Renal cortex interstitium (tissue), 11 donors: ENCODE data around the gene MRPL27. TPM values are rescaled to one million over a fixed set of nuclear protein-coding genes. Genes with fewer than 3 reads are reported as not detected.
"Not testable (repeated sequence)": the region's sequence is repeated elsewhere in the genome, so short reads cannot be mapped to it uniquely, and the experiment has no call there.

Experiments
- DNase-seq, 11 donors: peaks; one replicate each; pipeline ENCODE4 v3.0.0-alpha.2; 2013; ENCODE audit warnings: low read depth in 9 of 11, low spot score in 4 of 11; ENCODE audit errors: extremely low read depth in 1 of 11
- polyA plus RNA-seq, 3 donors: library from polyadenylated mRNA; unstranded; fragments of 120-200 nt; gene quantifications; one replicate each; pipeline ENCODE4 v1.2.1, GENCODE V29; 2013; ENCODE audit not compliant: insufficient read length in 3 of 3

The MRPL27 gene
- polyA plus RNA-seq, 3 donors = 71.1 to 81.8 (median 74.9) TPM

DNA sequence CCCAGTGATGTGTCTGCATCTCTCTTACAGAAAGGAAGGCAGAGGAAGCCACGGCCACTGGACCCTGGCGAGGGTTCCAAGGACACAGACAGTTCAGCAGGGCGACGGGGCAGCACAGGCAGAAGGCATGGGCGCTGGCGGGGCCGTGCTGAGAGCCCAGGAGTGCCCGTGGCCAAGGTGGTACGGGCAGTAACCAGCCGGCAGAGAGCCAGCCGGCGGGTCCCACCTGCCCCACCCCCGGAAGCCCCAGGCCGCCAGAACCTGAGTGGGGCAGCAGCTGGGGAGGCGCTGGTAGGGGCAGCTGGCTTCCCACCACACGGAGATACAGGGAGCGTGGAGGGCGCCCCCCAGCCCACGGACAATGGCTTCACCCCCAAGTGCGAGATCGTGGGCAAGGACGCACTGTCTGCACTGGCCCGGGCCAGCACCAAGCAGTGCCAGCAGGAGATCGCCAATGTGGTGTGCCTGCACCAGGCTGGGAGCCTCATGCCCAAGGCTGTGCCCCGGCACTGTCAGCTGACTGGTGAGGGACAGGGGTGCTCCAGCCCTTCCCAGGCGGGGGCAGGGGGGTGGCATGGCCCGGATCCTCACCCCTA lies 19.3 kb downstream of the MRPL27 start:
- no peak for DNase-seq

DNA sequence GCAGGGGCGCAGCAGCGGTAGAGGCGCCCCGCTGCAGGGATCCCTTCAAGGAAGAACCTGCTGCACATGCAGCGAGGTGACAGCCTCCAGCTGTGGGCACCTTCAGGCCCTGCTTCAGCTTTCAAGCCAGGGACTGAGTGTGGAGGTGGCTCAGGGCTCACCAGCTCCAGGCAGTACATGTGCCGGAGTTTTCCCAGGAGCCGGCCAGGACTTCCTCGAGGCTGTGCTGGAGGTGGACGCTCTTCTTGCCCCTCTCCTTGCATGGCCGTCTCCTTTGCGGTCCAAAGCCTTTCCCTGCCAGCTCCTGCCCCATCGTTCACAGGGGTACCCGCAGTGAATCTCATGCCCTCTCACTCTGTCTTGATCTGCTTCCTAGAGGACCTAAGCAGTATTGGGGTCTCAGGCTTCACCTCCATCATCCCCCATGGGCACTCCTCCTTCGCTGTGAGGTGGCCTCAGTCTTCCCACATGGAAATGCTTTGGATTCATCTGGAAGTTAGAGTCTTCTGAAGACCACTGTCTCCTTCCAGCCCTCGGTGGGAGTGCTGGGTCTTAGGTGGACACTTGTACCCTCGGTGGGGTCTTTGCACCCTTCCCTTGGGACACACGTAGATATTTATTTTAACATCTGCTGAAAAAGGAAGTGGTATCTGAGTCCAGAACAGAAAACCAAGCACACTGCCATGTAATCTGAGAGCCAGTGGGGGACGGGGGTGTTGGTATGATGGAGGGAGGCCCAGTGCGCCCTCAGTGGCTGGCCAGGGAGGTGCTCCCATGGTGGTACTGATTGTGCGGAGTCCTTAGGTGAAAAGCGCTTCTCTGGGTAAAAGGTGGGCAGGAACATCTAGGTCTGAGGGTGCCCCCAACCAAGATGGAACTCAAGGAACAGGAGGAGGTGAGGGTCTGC lies 20.0 kb downstream of the MRPL27 start:
- DNase-seq = no peak

DNA sequence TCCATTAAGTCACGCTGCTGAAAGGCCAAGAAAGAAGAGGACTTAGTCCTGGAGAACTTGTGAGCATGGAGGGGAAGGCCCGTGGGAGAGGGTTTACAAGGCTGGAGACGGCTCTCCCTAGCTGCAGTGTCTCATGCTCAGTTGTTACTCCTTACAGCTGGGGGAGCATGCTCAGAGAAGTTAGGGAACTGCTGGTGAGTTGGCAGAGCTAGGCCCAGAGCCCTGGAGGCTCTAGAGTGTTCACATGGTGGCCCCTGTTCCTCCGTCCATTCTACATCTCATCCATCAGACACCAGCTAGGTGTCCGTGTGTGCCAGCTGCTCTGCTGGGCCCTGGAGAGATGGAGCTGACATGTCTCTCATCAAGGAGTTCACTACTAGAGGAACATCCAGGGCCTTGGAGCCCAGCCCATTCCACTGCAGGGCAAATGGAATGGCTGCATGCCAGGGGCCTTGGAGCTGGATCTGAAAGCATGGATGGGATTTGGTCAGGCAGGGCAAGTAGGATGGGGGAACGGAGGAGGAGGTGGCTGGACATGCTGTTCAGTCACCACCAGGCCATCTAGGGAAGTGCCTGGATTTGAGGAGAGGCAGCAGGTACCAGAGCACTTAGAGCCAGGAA lies 20.8 kb downstream of the MRPL27 start:
- no peak for DNase-seq

DNA sequence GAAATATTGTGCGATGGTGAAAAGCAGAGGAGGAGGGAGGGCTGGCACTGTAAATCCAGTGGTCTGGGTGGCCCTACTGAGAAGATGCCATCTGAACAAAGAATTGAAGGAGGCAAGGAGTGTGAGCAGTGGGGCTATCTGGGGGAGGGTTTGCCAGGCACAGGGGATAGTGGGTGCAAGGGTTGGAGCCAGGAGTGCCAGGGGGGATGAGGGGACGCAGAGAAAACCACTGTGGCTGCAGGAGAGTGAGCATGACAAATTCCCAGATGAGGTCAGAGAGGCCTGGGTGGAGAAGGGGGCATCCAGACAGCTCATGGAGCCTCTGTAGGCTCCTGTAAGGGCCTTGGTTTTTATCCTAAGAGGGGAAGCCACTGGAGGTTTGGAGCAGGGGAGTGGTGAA lies 22.3 kb downstream of the MRPL27 start:
- no peak for DNase-seq

DNA sequence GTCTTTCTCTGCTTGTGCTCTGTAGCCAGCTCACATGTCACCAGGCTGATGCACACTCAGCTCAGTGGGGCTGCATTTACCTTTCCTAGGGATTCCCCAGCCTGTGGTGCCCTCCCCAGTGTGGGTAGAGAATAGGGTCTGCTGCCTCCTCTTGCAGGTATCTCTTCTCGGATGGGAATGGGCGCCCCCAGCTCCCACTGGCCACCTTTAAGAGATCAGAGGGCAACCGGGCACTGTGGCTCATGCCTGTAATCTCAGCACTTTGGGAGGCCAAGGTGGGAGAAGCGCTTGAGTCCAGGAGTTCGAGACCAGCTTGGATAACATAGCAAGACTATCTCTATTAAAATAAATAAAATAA lies 23.8 kb downstream of the MRPL27 start:
- no peak for DNase-seq

DNA sequence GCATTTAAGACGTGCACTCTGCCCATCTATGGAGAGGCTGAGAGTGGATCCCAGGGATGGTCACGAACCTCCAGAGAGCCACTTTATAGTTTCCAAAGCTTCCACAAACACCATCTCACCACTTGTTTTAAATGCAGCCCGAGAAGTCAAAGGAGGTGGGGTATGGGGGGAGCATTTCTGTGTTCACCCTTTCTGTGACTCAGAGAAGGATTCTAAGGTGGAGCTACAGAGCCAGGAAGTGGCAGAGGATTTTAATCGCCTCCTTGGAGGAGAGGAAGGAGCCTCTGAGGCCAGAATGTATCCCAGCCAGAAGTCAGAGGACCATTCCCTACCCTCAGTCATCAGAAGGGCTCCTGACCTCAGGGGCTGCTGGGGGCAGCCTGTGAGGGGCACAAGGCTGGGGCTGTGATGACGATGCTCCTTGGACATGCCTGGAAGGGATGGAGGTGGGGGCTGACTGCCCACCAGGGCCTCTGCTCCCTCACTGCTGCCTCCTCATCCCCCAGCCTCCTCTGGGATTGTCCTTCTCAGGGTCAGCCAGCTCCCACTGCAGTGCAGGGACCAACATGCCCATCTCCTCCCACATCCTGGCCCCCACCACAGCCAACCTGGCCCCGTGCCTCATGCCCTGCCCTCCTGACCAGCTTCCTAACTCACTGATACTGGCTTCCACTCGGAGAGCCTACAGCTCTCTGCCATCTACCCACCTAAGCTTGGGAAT lies 24.3 kb downstream of the MRPL27 start:
- no peak for DNase-seq

DNA sequence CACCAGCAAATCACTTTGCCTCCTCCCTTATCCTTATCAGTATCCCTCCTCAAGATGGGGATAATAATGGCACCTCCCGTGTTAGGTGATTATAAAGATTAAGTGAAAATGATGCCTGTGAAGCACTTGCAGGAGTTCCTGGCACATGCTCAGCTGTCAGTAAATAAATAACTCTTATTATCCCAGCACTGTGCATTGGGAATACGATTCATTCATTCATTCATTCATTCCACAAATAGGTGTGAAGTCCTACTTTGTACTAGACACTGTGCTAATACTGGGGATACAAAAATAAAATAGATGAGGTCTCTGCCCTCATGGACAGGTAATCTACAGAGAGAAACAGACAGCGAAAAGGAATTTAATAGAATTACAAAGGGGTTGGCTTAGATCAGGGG lies 25.1 kb downstream of the MRPL27 start:
- DNase-seq = no peak

DNA sequence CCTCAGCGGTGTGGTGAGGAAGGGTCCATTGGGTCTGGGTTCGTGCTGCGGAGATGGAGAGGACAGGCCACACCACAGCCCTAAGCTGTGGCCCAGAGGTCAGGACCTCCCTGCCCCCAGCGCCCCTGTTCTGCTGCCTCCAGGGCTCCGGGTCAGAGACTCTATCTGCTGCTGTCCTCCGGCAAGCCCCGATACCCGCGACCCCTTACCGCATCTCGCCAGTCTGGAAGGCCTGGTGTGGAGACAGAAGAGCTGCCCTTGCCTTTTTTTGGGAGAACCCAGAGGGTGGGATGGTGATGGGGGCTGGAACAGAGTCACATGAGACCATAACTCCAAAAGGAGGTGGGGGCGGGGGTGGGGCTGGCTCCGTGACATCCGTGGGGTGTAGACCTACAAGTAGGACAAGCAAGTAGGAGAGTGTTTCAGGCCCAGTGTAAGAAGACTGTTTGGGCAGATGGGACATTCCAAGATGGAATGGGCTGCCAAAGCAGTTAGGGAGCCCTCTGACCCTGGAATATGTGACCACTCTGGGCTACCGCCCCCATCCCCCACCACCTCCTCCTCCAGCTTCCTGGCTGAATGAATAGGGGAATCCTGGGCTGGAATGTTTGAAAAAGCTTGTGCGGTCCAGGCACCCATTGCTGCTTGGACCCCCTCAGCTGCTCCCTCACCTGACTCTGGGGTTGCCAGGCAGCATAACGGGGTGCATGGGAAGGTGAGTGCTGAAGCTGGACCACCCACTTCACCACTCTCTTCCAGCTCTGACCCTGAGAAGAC lies 25.7 kb downstream of the MRPL27 start:
- DNase-seq = no peak

DNA sequence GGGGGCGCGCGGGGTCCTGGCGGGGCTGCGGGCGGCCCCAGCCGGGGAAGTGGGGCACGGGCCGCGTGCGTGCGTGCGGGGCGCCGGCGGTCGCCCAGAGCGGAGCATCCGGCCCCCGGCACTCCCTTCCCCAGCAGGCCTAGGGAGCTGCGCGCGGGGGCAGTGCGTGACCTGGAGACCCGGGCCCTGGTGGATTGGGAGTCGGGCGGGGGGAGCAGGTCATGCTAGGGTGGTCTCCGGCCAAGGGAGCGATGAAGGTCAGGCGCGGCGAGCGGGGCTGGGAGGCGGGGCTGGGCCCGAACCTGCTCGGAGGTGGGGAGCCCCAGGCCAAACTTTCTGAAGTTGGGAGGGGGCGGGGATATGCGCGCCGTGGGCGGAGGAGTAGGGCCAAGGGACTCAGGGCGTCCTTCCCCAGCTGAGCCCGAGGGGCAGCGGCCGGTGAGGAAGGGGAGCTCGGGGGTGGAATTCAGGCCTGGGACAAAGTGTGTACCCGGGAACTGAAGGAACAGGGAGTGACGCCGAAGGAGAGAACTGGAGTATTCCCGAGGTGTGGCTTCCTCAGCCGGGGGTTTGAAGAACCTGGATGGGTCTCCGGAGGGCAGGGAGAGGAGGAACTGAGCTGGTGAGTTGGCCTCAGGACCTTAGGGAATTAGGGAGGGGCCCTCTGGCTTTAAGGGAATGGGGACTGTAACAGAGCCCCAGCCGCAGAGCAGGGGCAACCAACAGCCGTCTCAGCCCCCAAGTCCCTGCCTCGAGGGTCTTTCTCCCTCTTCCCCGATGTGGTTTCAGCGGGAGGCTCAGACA lies 26.5 kb downstream of the MRPL27 start:
- no peak for DNase-seq

DNA sequence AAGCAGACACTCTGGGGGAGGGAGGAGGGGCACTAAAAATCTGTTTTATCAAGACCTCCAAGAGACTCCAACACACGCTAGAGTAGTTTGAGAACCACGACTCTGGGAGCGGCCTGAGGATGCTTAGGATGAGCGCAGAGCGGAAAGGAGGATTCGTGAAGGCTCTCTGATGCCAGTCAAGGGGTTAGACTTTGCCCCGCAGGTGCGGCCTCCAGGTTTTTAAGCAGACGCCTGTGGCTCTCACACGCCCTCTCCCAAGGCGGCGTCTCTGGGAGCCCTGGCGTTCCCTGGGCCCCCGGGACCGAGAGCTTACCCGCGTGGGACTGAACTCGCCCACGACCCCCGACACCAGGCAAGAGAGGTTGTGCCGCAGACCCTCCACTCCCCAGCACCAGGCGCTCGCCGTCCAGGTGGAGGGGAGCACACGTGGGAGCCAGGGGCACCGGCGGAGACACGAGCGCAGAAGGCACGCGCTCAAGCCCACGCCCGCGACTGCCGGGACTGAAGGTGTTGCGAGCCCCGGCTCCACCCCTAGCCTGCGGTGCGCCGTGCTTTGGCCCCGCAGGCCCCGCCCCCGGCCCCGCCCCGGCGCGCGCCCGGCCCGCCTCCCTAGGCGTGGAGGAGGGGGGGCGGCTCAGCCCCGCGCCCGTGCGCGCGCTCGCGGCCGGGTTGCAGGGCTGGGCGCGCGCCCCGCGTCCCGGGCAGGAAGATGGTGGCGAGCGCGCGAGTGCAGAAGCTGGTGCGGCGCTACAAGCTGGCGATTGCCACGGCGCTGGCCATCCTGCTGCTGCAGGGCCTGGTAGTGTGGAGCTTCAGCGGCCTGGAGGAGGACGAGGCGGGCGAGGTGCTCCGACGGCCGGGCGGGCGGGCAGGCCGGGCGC lies 27.3 kb downstream of the MRPL27 start, which contains the start of gene XYLT2:
Gene XYLT2, plus strand, starts transcription at position 695 of the 881 bp plus-strand sequence. Its CDS starts 15 bp downstream, at position 710.
- DNase-seq = peak in 8 of 11 donors; percentile 70 to 85 (median 83)

DNA sequence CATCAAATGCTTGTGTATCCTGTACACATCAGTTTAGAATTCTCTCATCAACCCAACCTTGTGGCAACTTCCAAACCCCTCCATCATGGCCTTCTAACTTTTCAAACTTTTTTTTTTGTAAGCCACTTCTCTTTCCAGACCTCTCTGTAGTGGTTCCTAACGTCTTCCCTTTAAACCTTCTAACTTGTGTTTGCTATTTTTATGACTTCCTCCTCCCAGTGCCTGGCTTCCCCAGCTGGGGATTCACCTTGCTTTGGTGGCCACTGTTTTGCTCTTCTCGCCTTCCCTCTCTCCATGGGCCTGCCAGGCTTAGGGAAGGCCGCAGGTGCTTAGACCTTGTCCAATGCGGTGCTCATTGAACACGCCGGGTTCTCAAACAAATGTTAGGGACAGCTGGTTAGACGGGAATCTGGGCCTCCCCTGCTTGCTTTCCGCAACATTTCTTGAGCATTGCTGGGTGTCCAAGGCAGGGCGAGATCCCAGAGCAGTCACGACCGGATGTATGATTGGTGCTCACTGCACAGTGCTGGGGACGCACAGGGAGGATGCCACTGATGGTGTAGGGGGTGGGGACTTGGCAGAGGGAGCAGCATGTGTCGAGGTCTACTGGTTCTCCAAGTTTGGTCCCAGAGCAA lies 28.1 kb downstream of the MRPL27 start:
- DNase-seq = no peak

DNA sequence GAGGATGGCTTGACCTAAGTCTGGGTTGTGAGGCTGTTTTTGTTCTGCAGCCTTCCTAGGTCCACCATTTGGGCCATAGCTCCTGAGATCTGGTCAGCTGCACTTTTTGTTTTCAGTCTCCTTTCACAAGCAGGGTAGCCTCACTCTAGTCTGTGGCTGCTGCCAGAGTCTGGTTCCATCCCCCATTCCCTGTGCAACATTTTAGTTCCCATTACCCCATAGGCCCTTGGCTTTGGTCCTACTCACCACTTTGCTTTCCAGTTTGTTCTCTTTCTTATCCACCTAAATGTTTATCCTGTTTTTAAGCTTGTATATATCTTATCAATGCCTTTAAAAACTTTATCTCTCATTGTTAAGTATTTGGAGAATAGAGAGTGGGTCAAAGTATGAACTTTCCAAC lies 33.6 kb downstream of the MRPL27 start:
- no peak for DNase-seq

DNA sequence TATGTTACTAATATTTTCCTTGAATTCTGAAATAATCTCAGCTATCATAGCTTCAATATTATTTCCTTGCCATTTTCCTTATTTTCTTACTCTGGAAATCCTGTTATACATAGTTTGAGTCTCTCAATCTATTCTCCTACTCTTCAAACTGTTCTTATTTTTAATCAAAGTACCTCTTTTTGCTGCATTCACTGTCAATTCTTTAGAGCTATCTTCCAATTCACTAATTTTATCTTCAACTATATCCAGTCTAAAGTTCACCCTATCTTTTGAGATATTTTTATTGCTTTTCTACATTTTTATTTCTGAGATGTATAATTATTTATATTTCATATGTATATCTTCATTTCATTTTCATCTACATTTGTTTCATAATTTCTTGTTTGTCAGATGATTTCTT lies 34.3 kb downstream of the MRPL27 start:
- no peak for DNase-seq

DNA sequence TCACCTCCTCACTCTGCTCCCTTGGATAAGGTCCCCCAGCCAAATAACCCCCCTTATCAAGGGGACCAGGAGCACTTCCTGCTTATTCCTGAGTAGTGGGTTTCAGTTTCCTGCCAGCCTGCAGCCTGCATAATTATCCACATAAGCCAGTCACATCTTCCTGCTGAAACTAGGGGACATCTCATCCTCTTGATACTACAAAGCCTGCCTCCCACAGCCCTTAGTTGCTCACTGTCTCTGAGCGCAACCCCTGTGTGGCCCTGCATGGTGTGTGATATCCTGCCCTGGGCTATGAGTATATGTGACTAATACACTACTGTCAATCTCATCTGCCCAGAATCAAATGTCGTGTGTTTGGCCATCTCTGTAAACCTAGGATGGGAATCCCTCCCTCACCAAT lies 35.0 kb downstream of the MRPL27 start:
- DNase-seq = no peak

DNA sequence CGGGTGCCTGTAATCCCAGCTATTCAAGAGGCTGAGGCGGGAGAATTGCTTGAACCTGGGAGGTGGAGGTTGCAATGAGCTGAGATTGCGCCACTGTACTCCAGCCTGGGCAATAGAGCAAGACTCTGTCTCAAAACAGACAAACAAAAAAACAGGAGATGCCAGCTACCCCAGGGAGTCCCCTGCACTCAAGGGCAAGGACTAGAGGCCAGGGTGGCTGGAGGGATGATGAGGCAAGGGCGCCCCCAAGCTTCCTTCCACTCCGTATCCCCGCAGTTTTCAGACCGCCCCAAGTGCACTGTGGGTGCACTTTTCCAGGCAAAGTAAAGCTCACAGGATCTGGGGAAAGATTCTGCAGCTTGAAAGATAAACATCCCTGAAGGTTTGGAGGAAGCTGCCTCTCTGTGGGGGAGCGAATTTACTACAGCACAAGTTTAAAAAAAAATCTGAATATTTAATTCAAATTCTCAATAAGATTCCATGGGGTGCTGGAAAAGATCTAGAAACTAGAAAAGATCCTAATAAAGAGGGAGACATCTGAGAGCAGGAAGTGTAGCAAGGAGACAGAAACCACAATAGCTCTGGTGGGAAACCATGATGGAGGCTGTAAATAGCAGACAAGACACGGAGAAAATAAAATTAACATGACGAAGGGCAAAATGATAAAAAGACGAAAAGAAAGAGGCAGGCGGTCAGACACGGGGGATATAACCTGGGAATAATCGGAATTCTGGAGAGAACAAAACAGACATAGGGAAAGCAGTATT lies 39.5 kb downstream of the MRPL27 start:
- not testable (repeated sequence) for DNase-seq

DNA sequence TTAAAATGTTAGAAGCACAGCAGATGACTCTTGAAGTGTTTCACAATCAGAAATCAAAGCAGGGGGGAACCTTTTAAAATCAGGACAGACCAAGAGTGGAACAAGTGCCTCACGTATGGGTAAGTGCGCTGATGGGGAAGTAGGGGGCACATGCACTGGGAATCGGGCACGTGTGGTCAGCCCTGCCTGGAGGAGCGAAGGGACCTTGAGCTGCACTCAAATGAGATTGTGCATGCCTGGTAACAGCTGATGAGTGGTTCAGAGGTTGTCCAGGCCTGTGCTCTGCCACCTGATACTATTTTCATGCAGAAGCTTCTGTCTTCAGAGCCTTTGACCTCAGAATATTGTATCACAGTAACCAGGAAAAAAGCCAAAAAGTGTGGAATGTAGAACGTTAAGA lies 40.8 kb downstream of the MRPL27 start:
- no peak for DNase-seq
